ENCODE data around the gene CCDC50.

- TF ChIP-seq POLR2A (IDR thresholded peaks at IDR 0.05), result no peak
- TF ChIP-seq CTCF (IDR thresholded peaks at IDR 0.05), result no peak
- no peak for TF ChIP-seq POLR2AphosphoS5 (IDR thresholded peaks at IDR 0.05; ENCODE audit: insufficient read depth in 1 of 2, low read depth in 1 of 2)
Measured at GRCh38 chr3:191296041-191296541, 33.1 kb upstream of the CCDC50 start.
